ENCODE results near the gene BCL11A. TPM values are rescaled to one million over a fixed set of nuclear protein-coding genes. Genes with fewer than 3 reads are reported as not detected.

The BCL11A gene
- total RNA-seq, 1 experiment from 2014 or later, result 0.29 TPM

DNA sequence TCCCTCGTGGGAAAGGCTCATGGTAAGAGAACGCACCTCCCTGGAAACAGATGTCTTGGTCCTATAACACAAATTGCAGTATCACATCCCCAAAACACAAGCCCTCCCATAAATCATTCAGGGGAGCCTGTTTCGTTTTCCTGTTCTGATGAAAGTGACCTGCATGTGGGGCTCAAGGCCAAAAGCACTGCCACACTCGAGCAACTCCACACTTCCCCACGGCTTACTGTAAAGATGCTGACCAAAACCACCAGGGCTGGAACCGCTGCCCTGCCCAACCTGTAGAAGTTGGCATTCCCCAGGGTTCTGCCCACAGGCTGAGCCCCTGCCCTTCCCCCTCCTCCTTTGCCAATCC is 139.7 kb downstream of the BCL11A start:
- peaks cover 11% of the 10 kb centered on the region for H3K4me1 Mint-ChIP-seq (ENCODE audit: low read depth, unreplicated experiment)

DNA sequence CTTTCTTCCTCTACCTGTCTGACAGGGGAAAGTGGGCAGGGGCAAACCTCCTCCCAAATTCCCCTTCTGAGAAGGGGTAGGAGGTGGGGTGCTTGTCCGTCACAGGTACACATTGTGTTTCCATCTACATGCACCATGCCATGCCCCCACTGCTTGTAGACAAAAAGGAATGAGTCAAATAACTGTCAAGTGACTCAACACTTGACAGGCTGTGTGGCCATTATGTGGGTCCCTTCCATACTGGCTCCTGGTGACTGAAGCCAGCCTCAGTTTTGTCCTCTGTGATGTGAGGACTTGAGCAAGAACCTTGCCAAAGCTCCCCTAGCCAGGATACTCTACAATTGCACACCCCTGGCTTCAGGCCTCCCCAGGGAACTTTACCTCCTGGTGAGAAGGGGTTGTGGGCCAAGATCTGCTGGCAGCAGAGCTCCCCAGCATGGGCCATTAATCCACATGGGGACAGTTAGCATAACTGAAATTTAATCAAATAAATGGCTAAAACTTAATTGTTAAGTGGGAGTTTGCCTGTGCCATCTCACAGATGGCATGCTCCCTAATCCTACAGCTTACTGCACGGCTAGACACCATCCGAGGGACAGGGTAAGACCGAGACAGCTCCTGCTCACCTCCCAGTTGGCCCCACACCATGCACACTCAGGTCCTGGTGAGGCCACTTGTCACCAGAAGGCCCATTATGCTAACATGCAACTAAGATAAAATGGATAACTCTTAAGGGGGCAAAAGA is 140.2 kb downstream of the BCL11A start:
- Mint-ChIP-seq H3K27me3 (ENCODE audit: insufficient read depth, unreplicated experiment) (no peaks in the 10 kb centered on the region), H3K9me3 (ENCODE audit: unreplicated experiment) (peaks cover 10% of the 10 kb centered on the region), H3K4me1 (ENCODE audit: low read depth, unreplicated experiment) (peaks cover 11% of the 10 kb centered on the region), H3K36me3 (ENCODE audit: insufficient read depth, unreplicated experiment) (no peaks in the 10 kb centered on the region), H3K4me3 (ENCODE audit: unreplicated experiment) (no peak overlapping the region), H3K27ac (ENCODE audit: unreplicated experiment) (no peak overlapping the region)
- Histone ChIP-seq H3K4me3 (ENCODE audit: low read depth, low read length) (no peak overlapping the region), H3K27me3 (replicated peaks; ENCODE audit: control insufficient read depth, insufficient read depth, low read length) (no peaks in the 10 kb centered on the region), H3K9me3 (no peaks in the 10 kb centered on the region), H3K36me3 (ENCODE audit: control insufficient read depth, insufficient read depth, low read length) (no peaks in the 10 kb centered on the region), H3K4me1 (0 out of 2 replicates have a peak, but pooled peaks cover 14% of the 10 kb centered on the region)
- no peak for DNase-seq
- intact Hi-C loops (cut with micrococcal nuclease; ENCODE audit: unreplicated experiment), result no loop called here
- BruUV-seq (replicated peaks), result no TSS peak
- POLR2A ChIA-PET, result no interaction called here
- TF ChIP-seq, protein P1, sequence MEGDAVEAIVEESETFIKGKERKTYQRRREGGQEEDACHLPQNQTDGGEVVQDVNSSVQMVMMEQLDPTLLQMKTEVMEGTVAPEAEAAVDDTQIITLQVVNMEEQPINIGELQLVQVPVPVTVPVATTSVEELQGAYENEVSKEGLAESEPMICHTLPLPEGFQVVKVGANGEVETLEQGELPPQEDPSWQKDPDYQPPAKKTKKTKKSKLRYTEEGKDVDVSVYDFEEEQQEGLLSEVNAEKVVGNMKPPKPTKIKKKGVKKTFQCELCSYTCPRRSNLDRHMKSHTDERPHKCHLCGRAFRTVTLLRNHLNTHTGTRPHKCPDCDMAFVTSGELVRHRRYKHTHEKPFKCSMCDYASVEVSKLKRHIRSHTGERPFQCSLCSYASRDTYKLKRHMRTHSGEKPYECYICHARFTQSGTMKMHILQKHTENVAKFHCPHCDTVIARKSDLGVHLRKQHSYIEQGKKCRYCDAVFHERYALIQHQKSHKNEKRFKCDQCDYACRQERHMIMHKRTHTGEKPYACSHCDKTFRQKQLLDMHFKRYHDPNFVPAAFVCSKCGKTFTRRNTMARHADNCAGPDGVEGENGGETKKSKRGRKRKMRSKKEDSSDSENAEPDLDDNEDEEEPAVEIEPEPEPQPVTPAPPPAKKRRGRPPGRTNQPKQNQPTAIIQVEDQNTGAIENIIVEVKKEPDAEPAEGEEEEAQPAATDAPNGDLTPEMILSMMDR (IDR thresholded peaks at IDR 0.05; ENCODE audit: insufficient read depth in 1 of 2, low read depth in 1 of 2, low read length in 1 of 2, severe bottlenecking in 1 of 2, unreplicated experiment in 1 of 2), result no peak
- CTCF ChIA-PET, result no interaction called here

More for the DNA sequence above, 139.7 kb downstream of the BCL11A start:
- Mint-ChIP-seq H3K27ac (ENCODE audit: unreplicated experiment) (no peak overlapping the region), H3K9me3 (ENCODE audit: unreplicated experiment) (peaks cover 10% of the 10 kb centered on the region), H3K27me3 (ENCODE audit: insufficient read depth, unreplicated experiment) (no peaks in the 10 kb centered on the region), H3K4me3 (ENCODE audit: unreplicated experiment) (no peak overlapping the region), H3K36me3 (ENCODE audit: insufficient read depth, unreplicated experiment) (no peaks in the 10 kb centered on the region)
- Histone ChIP-seq H3K4me3 (ENCODE audit: low read depth, low read length) (no peak overlapping the region), H3K4me1 (0 out of 2 replicates have a peak, but pooled peaks cover 14% of the 10 kb centered on the region), H3K27me3 (replicated peaks; ENCODE audit: control insufficient read depth, insufficient read depth, low read length) (no peaks in the 10 kb centered on the region), H3K36me3 (ENCODE audit: control insufficient read depth, insufficient read depth, low read length) (no peaks in the 10 kb centered on the region), H3K9me3 (no peaks in the 10 kb centered on the region)
- no peak for DNase-seq
- TF ChIP-seq, protein P1 (IDR thresholded peaks at IDR 0.05; ENCODE audit: insufficient read depth in 1 of 2, low read depth in 1 of 2, low read length in 1 of 2, severe bottlenecking in 1 of 2, unreplicated experiment in 1 of 2), result no peak
- BruUV-seq (replicated peaks), result no TSS peak
- ChIA-PET CTCF (no interaction called here), POLR2A (no interaction called here)
- intact Hi-C loops (cut with micrococcal nuclease; ENCODE audit: unreplicated experiment), result no loop called here

DNA sequence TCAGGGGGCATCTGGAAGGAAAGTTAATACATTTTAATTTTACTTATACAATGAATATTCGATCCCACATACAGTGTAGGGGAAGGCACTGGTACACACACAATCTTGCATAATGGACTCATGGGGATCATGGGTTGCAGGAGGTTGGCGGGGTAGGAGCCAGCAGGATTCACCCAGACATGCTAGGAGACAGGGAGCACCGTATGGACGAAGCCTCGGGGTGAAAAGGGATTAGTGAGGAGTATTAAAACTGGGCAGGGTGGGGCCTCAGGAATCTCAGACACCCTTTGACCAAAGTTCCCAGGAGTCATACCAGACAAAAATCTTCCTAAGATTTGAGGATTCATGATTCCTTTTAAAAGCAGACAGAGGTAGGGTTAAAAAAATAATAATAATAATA is 140.8 kb downstream of the BCL11A start:
- no peaks in the 10 kb centered on the region for H3K27me3 Mint-ChIP-seq (ENCODE audit: insufficient read depth, unreplicated experiment)
- peaks cover 12% of the 10 kb centered on the region for H3K4me1 Mint-ChIP-seq (ENCODE audit: low read depth, unreplicated experiment)
- intact Hi-C loops (cut with micrococcal nuclease; ENCODE audit: unreplicated experiment), result no loop called here

More for the DNA sequence above, 140.8 kb downstream of the BCL11A start:
- ChIA-PET CTCF (no interaction called here), POLR2A (no interaction called here)
- BruUV-seq (replicated peaks), result no TSS peak
- Mint-ChIP-seq H3K36me3 (ENCODE audit: insufficient read depth, unreplicated experiment) (no peaks in the 10 kb centered on the region), H3K27ac (ENCODE audit: unreplicated experiment) (no peak overlapping the region), H3K9me3 (ENCODE audit: unreplicated experiment) (peaks cover 10% of the 10 kb centered on the region), H3K4me3 (ENCODE audit: unreplicated experiment) (no peak overlapping the region)
- Histone ChIP-seq H3K36me3 (ENCODE audit: control insufficient read depth, insufficient read depth, low read length) (no peaks in the 10 kb centered on the region), H3K4me3 (ENCODE audit: low read depth, low read length) (no peak overlapping the region), H3K27me3 (replicated peaks; ENCODE audit: control insufficient read depth, insufficient read depth, low read length) (no peaks in the 10 kb centered on the region), H3K4me1 (0 out of 2 replicates have a peak, but pooled peaks cover 15% of the 10 kb centered on the region), H3K9me3 (no peaks in the 10 kb centered on the region)
- TF ChIP-seq, protein P1 (IDR thresholded peaks at IDR 0.05; ENCODE audit: insufficient read depth in 1 of 2, low read depth in 1 of 2, low read length in 1 of 2, severe bottlenecking in 1 of 2, unreplicated experiment in 1 of 2), result no peak
- no peak for DNase-seq

Data from Caco-2 (cell line).